ENCODE data around the gene SLCO4A1. TPM values are rescaled to one million over a fixed set of nuclear protein-coding genes. Genes with fewer than 3 reads are reported as not detected.

The SLCO4A1 gene
- total and polyA plus RNA-seq, 2 of the 4 experiments (the other 2 are of a cell fraction): 0.72 to 1.1 TPM

DNA sequence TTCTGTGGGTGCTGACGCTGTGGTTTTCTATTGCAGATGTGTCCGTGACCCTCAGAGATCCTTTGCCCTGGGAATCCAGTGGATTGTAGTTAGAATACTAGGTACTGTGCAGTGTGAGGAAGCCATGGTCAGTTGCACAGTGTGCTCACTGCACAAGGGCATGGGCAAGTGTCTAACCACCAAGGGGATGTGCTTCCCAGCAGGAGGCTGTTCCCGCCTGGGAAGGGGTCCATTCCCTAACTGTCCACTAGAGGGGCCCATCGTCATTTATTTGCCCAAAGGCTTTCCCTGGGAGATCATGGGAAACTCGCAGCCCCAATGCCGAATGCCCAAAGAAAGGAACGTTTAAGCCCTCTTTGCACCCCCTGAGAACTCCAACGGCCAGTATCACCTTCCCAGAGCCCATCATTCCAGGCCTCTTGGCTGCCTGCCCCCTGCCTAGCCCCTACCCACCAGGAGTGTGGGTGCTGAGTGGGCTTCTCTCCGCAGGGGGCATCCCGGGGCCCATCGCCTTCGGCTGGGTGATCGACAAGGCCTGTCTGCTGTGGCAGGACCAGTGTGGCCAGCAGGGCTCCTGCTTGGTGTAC is 26.2 kb downstream of the SLCO4A1 start:
- H2AK9ac ChIP-seq (replicated peaks; ENCODE audit: low read depth, low read length, poor library complexity): peak overlapping the region; percentile 26
- dilution Hi-C loops (cut with HindIII; ENCODE audit: low sequenced_read_pairs, unreplicated experiment) (no loop called here), intact Hi-C loops (cut with micrococcal nuclease) (loop anchor here (1.0 kb wide), 3 partner anchors 35 to 140 kb away; no protein-coding TSS in a partner anchor), in situ Hi-C loops (cut with MboI; ENCODE audit: low sequenced_read_pairs) (loop anchor here (5.0 kb wide), 1 partner anchor 124 kb away; no protein-coding TSS in a partner anchor)
- H4K5ac ChIP-seq (ENCODE audit: low read depth, low read length): no peak overlapping the region
- TF ChIP-seq BHLHE40 (IDR thresholded peaks at IDR 0.05; ENCODE audit: low read depth, low read length) (no peak), MXI1 (IDR thresholded peaks at IDR 0.05; ENCODE audit: borderline replicate concordance, low read depth, low read length) (no peak), MAFK (IDR thresholded peaks at IDR 0.05; ENCODE audit: low read depth, low read length) (no peak), CEBPB (IDR thresholded peaks at IDR 0.05; ENCODE audit: low read depth, low read length) (no peak), NFE2L2 (IDR thresholded peaks at IDR 0.05; ENCODE audit: low read depth, low read length) (no peak), MAZ (IDR thresholded peaks at IDR 0.05; ENCODE audit: borderline replicate concordance, low read depth, low read length) (peak; percentile 83), SMC3 (IDR thresholded peaks at IDR 0.05; ENCODE audit: low read depth, low read length) (peak; percentile 99), FOS (IDR thresholded peaks at IDR 0.05; ENCODE audit: low read depth, low read length) (no peak), RFX5 (IDR thresholded peaks at IDR 0.05; ENCODE audit: low read depth, low read length) (no peak), RAD21 (IDR thresholded peaks at IDR 0.05; ENCODE audit: low read length) (peak; percentile 99), POLR2A (IDR thresholded peaks at IDR 0.05; ENCODE audit: low read depth, low read length) (peak; percentile 53; the same call in 1 of the 2 replicates), CHD1 (IDR thresholded peaks at IDR 0.05; ENCODE audit: low read depth, low read length) (no peak; the same call in 1 of the 2 replicates), RCOR1 (IDR thresholded peaks at IDR 0.05; ENCODE audit: insufficient replicate concordance, low read length) (peak; percentile 49)
- TF ChIP-seq, protein P1, sequence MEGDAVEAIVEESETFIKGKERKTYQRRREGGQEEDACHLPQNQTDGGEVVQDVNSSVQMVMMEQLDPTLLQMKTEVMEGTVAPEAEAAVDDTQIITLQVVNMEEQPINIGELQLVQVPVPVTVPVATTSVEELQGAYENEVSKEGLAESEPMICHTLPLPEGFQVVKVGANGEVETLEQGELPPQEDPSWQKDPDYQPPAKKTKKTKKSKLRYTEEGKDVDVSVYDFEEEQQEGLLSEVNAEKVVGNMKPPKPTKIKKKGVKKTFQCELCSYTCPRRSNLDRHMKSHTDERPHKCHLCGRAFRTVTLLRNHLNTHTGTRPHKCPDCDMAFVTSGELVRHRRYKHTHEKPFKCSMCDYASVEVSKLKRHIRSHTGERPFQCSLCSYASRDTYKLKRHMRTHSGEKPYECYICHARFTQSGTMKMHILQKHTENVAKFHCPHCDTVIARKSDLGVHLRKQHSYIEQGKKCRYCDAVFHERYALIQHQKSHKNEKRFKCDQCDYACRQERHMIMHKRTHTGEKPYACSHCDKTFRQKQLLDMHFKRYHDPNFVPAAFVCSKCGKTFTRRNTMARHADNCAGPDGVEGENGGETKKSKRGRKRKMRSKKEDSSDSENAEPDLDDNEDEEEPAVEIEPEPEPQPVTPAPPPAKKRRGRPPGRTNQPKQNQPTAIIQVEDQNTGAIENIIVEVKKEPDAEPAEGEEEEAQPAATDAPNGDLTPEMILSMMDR (conservative IDR thresholded peaks at IDR 0.05; ENCODE audit: low read depth, low read length): peak; percentile 99
- TF ChIP-seq, protein P2, sequence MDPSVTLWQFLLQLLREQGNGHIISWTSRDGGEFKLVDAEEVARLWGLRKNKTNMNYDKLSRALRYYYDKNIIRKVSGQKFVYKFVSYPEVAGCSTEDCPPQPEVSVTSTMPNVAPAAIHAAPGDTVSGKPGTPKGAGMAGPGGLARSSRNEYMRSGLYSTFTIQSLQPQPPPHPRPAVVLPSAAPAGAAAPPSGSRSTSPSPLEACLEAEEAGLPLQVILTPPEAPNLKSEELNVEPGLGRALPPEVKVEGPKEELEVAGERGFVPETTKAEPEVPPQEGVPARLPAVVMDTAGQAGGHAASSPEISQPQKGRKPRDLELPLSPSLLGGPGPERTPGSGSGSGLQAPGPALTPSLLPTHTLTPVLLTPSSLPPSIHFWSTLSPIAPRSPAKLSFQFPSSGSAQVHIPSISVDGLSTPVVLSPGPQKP (IDR thresholded peaks at IDR 0.05; ENCODE audit: borderline replicate concordance, low read depth, low read length): no peak
- TF ChIP-seq, protein P3, sequence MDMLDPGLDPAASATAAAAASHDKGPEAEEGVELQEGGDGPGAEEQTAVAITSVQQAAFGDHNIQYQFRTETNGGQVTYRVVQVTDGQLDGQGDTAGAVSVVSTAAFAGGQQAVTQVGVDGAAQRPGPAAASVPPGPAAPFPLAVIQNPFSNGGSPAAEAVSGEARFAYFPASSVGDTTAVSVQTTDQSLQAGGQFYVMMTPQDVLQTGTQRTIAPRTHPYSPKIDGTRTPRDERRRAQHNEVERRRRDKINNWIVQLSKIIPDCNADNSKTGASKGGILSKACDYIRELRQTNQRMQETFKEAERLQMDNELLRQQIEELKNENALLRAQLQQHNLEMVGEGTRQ (IDR thresholded peaks at IDR 0.05; ENCODE audit: low read depth, low read length): no peak
- ChIA-PET CTCF (no interaction called here), POLR2A (ENCODE audit: unreplicated experiment) (no interaction called here)
- no peak overlapping the region for H4K91ac ChIP-seq (ENCODE audit: insufficient read depth, low read depth, low read length)
- H3K27me3 ChIP-seq (ENCODE audit: control insufficient read depth, insufficient read depth, low read length): no peaks in the 10 kb centered on the region
- H2BK20ac ChIP-seq (ENCODE audit: low read depth, low read length): no peak overlapping the region
- H4K20me1 ChIP-seq (ENCODE audit: insufficient read depth, low read length): no peaks in the 10 kb centered on the region; the same call in none of the 2 replicates
- H3K4me3 ChIP-seq (ENCODE audit: insufficient read depth, low read depth, low read length): no peak overlapping the region
- H3K9me1 ChIP-seq (ENCODE audit: insufficient read depth, low read length): no peaks in the 10 kb centered on the region
- H2BK15ac ChIP-seq (ENCODE audit: low read depth, low read length): no peak overlapping the region
- no peak overlapping the region for H3K4ac ChIP-seq (ENCODE audit: low read depth, low read length)
- H3K79me1 ChIP-seq (ENCODE audit: low read depth in 1 of 2, low read length in 2 of 2): no peaks in the 10 kb centered on the region
- no peak overlapping the region for H3K9ac ChIP-seq (ENCODE audit: low read depth, low read length)
- H2BK120ac ChIP-seq (ENCODE audit: low read depth, low read length): no peak overlapping the region
- no peak overlapping the region for H2AK5ac ChIP-seq (ENCODE audit: low read depth, low read length)
- no peaks in the 10 kb centered on the region for H3K4me1 ChIP-seq (ENCODE audit: control insufficient read depth, insufficient read depth, low read length)
- H2BK5ac ChIP-seq (ENCODE audit: low read depth, low read length, poor library complexity, severe bottlenecking): no peak overlapping the region
- H3K4me2 ChIP-seq (ENCODE audit: low read depth, low read length): no peak overlapping the region
- H3K56ac ChIP-seq (ENCODE audit: extremely low read depth, insufficient read depth, low read length): no peak overlapping the region
- H2AFZ ChIP-seq (replicated peaks; ENCODE audit: low read length, poor library complexity): peak overlapping the region; percentile 85
- H3K23ac ChIP-seq (ENCODE audit: low read depth, low read length): no peak overlapping the region
- no peak overlapping the region for H3K14ac ChIP-seq (replicated peaks; ENCODE audit: low read depth, low read length)
- peak; percentile 74 for DNase-seq
- no peak overlapping the region for H4K8ac ChIP-seq (ENCODE audit: low read depth in 2 of 2, low read length in 2 of 2)
- no peaks in the 10 kb centered on the region for H3K36me3 ChIP-seq (ENCODE audit: control insufficient read depth, insufficient read depth, low read length)
- no peaks in the 10 kb centered on the region for H3K9me3 ChIP-seq (ENCODE audit: control insufficient read depth, insufficient read depth, low read length)
- H3K18ac ChIP-seq (ENCODE audit: low read depth, low read length): no peak overlapping the region
- BruUV-seq (replicated peaks): no TSS peak
- no peak overlapping the region for H3K27ac ChIP-seq (ENCODE audit: insufficient read depth, low read length)
- ATAC-seq (ENCODE audit: low read depth): peak; percentile 98
- 40% methylated on average over 5 of the region's 13 CpGs; no CpG with 5 or more reads in 1 of the 2 experiments for WGBS, 2 experiments (ENCODE audit: extremely low coverage in 2 of 2, insufficient read length in 1 of 2)

Measured in IMR-90 (cell line).